ENCODE data around the gene THG1L. TPM values are rescaled to one million over a fixed set of nuclear protein-coding genes. Genes with fewer than 3 reads are reported as not detected.
"Not testable (repeated sequence)": the region's sequence is repeated elsewhere in the genome, so short reads cannot be mapped to it uniquely, and the experiment has no call there.

Gene THG1L
- total RNA-seq, 1 experiment from 2014 or later: 11.0 TPM

DNA sequence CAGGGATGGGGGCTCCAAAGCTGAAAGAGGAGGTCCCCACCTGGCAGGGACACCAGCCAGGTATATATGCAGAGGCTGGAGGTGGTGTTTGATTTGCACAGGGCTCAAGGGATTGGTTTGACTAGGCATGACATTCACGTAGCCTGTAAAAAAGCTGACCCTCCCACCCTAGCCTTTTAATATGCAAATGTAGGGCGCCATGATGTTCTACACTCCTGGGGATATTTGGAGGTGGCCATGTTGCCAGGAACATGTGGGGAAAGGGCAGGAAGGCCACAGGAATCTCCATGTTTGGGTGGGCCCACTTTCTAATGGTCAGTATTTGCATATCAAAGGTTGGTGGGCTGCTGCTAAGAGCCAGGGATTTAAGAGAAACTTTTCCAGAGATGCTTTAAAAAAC, 12.0 kb upstream of the THG1L start:
- Mint-ChIP-seq H3K4me3 (ENCODE audit: low read depth, unreplicated experiment) (no peak overlapping the region), H3K9me3 (ENCODE audit: low read depth, unreplicated experiment) (no peaks in the 10 kb centered on the region), H3K27me3 (ENCODE audit: unreplicated experiment) (no peaks in the 10 kb centered on the region), H3K4me1 (ENCODE audit: low read depth, unreplicated experiment) (no peaks in the 10 kb centered on the region), H3K27ac (ENCODE audit: unreplicated experiment) (no peak overlapping the region), H3K36me3 (ENCODE audit: insufficient read depth, unreplicated experiment) (no peaks in the 10 kb centered on the region)
- BruUV-seq (replicated peaks): no TSS peak
- no peak for DNase-seq
- CTCF ChIA-PET: interaction anchor here (0.9 to 1.3 kb wide), 5 partner anchors 12 to 287 kb away, joined by 4 to 6 read pairs (median 4); partner anchors contain the start of gene THG1L
- TF ChIP-seq, protein P1, sequence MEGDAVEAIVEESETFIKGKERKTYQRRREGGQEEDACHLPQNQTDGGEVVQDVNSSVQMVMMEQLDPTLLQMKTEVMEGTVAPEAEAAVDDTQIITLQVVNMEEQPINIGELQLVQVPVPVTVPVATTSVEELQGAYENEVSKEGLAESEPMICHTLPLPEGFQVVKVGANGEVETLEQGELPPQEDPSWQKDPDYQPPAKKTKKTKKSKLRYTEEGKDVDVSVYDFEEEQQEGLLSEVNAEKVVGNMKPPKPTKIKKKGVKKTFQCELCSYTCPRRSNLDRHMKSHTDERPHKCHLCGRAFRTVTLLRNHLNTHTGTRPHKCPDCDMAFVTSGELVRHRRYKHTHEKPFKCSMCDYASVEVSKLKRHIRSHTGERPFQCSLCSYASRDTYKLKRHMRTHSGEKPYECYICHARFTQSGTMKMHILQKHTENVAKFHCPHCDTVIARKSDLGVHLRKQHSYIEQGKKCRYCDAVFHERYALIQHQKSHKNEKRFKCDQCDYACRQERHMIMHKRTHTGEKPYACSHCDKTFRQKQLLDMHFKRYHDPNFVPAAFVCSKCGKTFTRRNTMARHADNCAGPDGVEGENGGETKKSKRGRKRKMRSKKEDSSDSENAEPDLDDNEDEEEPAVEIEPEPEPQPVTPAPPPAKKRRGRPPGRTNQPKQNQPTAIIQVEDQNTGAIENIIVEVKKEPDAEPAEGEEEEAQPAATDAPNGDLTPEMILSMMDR (IDR thresholded peaks at IDR 0.05; ENCODE audit: unreplicated experiment): no peak
- intact Hi-C loops (cut with micrococcal nuclease; ENCODE audit: unreplicated experiment): loop anchor here (5.0 to 10.0 kb wide), 2 partner anchors 204 to 377 kb away; no protein-coding TSS in a partner anchor

DNA sequence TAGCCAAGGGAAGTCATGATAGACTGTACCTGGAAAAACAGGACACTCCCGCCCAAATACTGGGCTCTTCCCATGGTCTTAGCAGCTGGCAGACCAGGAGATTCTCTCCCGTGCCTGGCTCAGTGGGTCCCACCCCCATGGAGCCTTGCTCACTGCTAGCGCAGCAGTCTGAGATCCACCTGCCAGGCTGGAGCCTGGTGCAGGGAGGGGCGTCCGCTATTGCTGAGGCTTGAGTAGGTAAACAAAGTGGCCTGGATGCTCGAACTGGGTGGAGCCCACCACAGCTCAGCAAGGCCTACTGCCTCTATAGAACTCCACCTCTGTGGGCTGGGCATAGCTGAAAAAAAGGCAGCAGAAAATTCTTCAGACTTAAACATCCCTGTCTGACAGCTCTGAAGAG, 10.1 kb upstream of the THG1L start:
- Mint-ChIP-seq H3K27me3 (ENCODE audit: unreplicated experiment) (no peaks in the 10 kb centered on the region), H3K9me3 (ENCODE audit: low read depth, unreplicated experiment) (peaks cover 4% of the 10 kb centered on the region), H3K4me1 (ENCODE audit: low read depth, unreplicated experiment) (no peaks in the 10 kb centered on the region), H3K36me3 (ENCODE audit: insufficient read depth, unreplicated experiment) (no peaks in the 10 kb centered on the region), H3K4me3 (ENCODE audit: low read depth, unreplicated experiment) (no peak overlapping the region), H3K27ac (ENCODE audit: unreplicated experiment) (no peak overlapping the region)
- TF ChIP-seq, protein P1 (IDR thresholded peaks at IDR 0.05; ENCODE audit: unreplicated experiment): no peak
- CTCF ChIA-PET: interaction anchor here (0.7 to 0.9 kb wide), 2 partner anchors 10 to 17 kb away, joined by 4 to 5 read pairs; no protein-coding TSS in a partner anchor
- no peak for DNase-seq
- intact Hi-C loops (cut with micrococcal nuclease; ENCODE audit: unreplicated experiment): no loop called here
- BruUV-seq (replicated peaks): no TSS peak

DNA sequence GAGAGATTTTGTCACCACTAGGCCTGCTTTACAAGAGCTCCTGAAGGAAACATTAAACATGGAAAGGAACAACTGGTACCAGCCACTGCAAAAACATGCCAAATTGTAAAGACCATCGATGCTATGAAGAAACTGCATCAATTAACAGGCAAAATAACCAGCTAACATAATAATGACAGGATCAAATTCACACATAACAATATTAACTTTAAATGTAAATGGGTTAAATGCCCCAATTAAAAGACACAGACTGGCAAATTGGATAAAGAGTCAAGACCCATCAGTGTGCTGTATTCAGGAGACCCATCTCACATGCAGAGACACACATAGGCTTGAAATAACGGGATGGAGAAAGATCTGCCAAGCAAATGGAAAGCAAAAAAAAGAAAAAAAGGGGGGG, 8.3 kb upstream of the THG1L start:
- CTCF ChIA-PET; H3K4me1 Mint-ChIP-seq (ENCODE audit: low read depth, unreplicated experiment); intact Hi-C loops (cut with micrococcal nuclease; ENCODE audit: unreplicated experiment); H3K27ac Mint-ChIP-seq (ENCODE audit: unreplicated experiment); H3K36me3 Mint-ChIP-seq (ENCODE audit: insufficient read depth, unreplicated experiment); BruUV-seq (replicated peaks); H3K4me3 Mint-ChIP-seq (ENCODE audit: low read depth, unreplicated experiment); DNase-seq; H3K9me3 Mint-ChIP-seq (ENCODE audit: low read depth, unreplicated experiment); H3K27me3 Mint-ChIP-seq (ENCODE audit: unreplicated experiment): not testable (repeated sequence)

DNA sequence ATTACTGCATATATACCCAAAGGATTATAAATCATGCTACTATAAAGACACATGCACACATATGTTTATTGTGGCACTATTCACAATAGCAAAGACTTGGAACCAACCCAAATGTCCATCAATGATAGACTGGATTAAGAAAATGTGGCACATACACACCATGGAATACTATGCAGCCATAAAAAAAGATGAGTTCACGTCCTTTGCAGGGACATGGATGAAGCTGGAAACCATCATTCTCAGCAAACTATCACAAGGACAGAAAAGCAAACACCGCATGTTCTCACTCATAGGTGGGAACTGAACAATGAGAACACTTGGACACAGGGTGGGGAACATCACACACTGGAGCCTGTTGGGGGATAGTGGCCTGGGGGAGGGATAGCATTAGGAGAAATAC, 4.6 kb upstream of the THG1L start:
- BruUV-seq (replicated peaks); intact Hi-C loops (cut with micrococcal nuclease; ENCODE audit: unreplicated experiment); DNase-seq; H3K4me1 Mint-ChIP-seq (ENCODE audit: low read depth, unreplicated experiment); H3K27ac Mint-ChIP-seq (ENCODE audit: unreplicated experiment); H3K4me3 Mint-ChIP-seq (ENCODE audit: low read depth, unreplicated experiment); H3K9me3 Mint-ChIP-seq (ENCODE audit: low read depth, unreplicated experiment); H3K27me3 Mint-ChIP-seq (ENCODE audit: unreplicated experiment); CTCF ChIA-PET: not testable (repeated sequence)
- H3K36me3 Mint-ChIP-seq (ENCODE audit: insufficient read depth, unreplicated experiment): peaks cover 11% of the 10 kb centered on the region

DNA sequence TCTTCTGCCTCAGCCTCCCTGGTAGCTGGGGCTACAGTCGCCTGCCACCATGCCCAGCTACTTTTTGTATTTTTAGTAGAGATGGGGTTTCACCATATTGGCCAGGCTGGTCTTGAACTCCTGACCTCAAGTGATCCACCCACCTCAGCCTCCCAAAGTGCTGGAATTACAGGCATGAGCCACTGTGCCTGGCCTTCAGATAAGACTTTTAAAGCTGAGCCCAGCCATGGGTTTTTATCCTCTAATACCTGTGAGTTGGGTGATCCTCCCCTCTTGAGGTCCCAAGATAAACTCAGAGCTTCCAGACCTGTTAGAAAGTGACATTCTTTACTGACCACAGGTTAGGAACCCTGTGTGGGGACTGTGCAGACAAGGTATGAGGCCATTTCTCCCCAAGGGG, 3.4 kb upstream of the THG1L start:
- H3K27me3 Mint-ChIP-seq (ENCODE audit: unreplicated experiment); BruUV-seq (replicated peaks): not testable (repeated sequence)

DNA sequence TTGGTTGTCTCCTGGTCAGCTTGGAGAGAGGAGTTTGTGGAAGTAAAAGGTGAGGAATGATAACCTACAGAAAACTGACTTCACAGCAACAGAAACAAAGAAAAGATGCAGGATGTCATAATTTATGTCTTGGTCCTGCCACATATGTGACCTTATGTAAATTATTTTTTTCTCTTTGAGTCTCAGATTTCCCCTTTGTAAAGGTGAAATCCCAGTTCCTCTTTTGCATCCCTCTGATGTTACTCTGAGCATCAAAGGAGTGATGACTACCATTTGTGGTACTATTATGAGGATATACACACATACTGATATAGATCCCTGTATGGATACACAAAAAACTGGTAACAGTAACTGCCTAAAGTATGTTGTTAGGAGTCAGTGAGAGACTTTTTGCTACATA, 1.4 kb upstream of the THG1L start:
- no TSS peak for BruUV-seq (replicated peaks)
- no peak overlapping the region for H3K4me3 Mint-ChIP-seq (ENCODE audit: low read depth, unreplicated experiment)
- H3K36me3 Mint-ChIP-seq (ENCODE audit: insufficient read depth, unreplicated experiment): peaks cover 16% of the 10 kb centered on the region
- H3K27ac Mint-ChIP-seq (ENCODE audit: unreplicated experiment): no peak overlapping the region
- peaks cover 4% of the 10 kb centered on the region for H3K9me3 Mint-ChIP-seq (ENCODE audit: low read depth, unreplicated experiment)
- peaks cover 9% of the 10 kb centered on the region for H3K4me1 Mint-ChIP-seq (ENCODE audit: low read depth, unreplicated experiment)
- TF ChIP-seq, protein P1 (IDR thresholded peaks at IDR 0.05; ENCODE audit: unreplicated experiment): no peak
- CTCF ChIA-PET: no interaction called here
- intact Hi-C loops (cut with micrococcal nuclease; ENCODE audit: unreplicated experiment): no loop called here
- DNase-seq: no peak
- no peaks in the 10 kb centered on the region for H3K27me3 Mint-ChIP-seq (ENCODE audit: unreplicated experiment)

More for the DNA sequence above, 3.4 kb upstream of the THG1L start:
- DNase-seq; H3K9me3 Mint-ChIP-seq (ENCODE audit: low read depth, unreplicated experiment); CTCF ChIA-PET; H3K4me3 Mint-ChIP-seq (ENCODE audit: low read depth, unreplicated experiment); intact Hi-C loops (cut with micrococcal nuclease; ENCODE audit: unreplicated experiment); H3K27ac Mint-ChIP-seq (ENCODE audit: unreplicated experiment); H3K4me1 Mint-ChIP-seq (ENCODE audit: low read depth, unreplicated experiment): not testable (repeated sequence)
- H3K36me3 Mint-ChIP-seq (ENCODE audit: insufficient read depth, unreplicated experiment): peaks cover 16% of the 10 kb centered on the region

Data from Calu3 (cell line).